NCI-H2029 treated with DMSO at 0.1 percent for 48 hours (cell line): Measurements from ENCODE around the gene C22orf39.

Experiments
- DNase-seq: peaks from one replicate; lab custom pipeline; 2025; lab: John Stamatoyannopoulos, UW

Gene C22orf39

GRCh38 chr22:19398206-19398605 is 49.3 kb downstream of the C22orf39 start:
- no peak for DNase-seq

- DNase-seq = no peak
These were observed 49.8 kb downstream of the C22orf39 start for GRCh38 chr22:19397734-19398104.

GRCh38 chr22:19396934-19397733 is 50.4 kb downstream of the C22orf39 start:
- DNase-seq = no peak

GRCh38 chr22:19396561-19396933 is 51.0 kb downstream of the C22orf39 start:
- no peak for DNase-seq

GRCh38 chr22:19395276-19395675 is 52.2 kb downstream of the C22orf39 start:
- DNase-seq = no peak

GRCh38 chr22:19394274-19395050 is 53.0 kb downstream of the C22orf39 start:
- DNase-seq = no peak

GRCh38 chr22:19393704-19394103 is 53.8 kb downstream of the C22orf39 start:
- no peak for DNase-seq
